Upper lobe of left lung (tissue), 6 donors: ENCODE measurements around the gene GPR55. TPM values are rescaled to one million over a fixed set of nuclear protein-coding genes. Genes with fewer than 3 reads are reported as not detected.
A peak's percentile ranks its signal among the peaks of the same experiment; 100 is the strongest.

Source experiments
- ATAC-seq, 2 donors: fragments of 200-7000 bp; cut with Tn5 transposase; one replicate each; pipeline ENCODE4 v1.9.1; 2022; ENCODE audit warnings: mild to moderate bottlenecking in 2 of 2, moderate library complexity in 2 of 2; ENCODE audit not compliant: low FRiP score in 2 of 2
- DNase-seq, 2 donors: peaks; one replicate each; pipeline ENCODE4 v3.0.0-alpha.2; 2019 to 2020
- H3K27ac ChIP-seq, 4 donors: fragments of 200-600 bp; sonication (generic); one replicate each; pipeline ENCODE4 v1.5.1; 2016 to 2019
- H3K27me3 ChIP-seq, 4 donors: fragments of 200-600 bp; sonication (generic); one replicate each; pipeline ENCODE4 v1.5.1; 2017 to 2019
- H3K36me3 ChIP-seq, 4 donors: fragments of 200-600 bp; sonication (generic); one replicate each; pipeline ENCODE4 v1.5.1; 2016 to 2019
- H3K4me1 ChIP-seq, 4 donors: fragments of 200-600 bp; sonication (generic); one replicate each; pipeline ENCODE4 v1.5.1; 2018 to 2019
- H3K4me3 ChIP-seq, 4 donors: fragments of 200-600 bp; sonication (generic); one replicate each; pipeline ENCODE4 v1.5.1; 2017 to 2019; ENCODE audit warnings: mild to moderate bottlenecking in 2 of 4, moderate library complexity in 1 of 4
- H3K9me3 ChIP-seq, 4 donors: fragments of 200-600 bp; sonication (generic); one replicate each; pipeline ENCODE4 v1.5.1; 2018 to 2019
- EP300 ChIP-seq, 4 donors: sonication (generic); formaldehyde crosslinking; IDR thresholded peaks; one replicate each; pipeline ENCODE4 v1.5.1; 2017; ENCODE audit warnings: antibody characterized with exemption in 4 of 4, control low read depth in 2 of 4
- POLR2A ChIP-seq, 4 donors: fragments of 450-650 bp; IDR thresholded peaks; one replicate each; pipeline ENCODE4 v1.5.1; 2016 to 2017; ENCODE audit warnings: antibody characterized with exemption in 4 of 4, mild to moderate bottlenecking in 2 of 4
- POLR2AphosphoS5 ChIP-seq, 2 donors: sonication (generic); formaldehyde crosslinking; IDR thresholded peaks; one replicate each; pipeline ENCODE4 v1.5.1; 2017; ENCODE audit warnings: antibody characterized with exemption in 2 of 2
- WGBS, 2 donors: methylation state at CpG; one replicate each; pipeline ENCODE4 v1.1.5; 2017 to 2018; 5-methylcytosine and 5-hydroxymethylcytosine counted together
- total RNA-seq, 6 donors: library from RNA; depleted of rRNA in 4 of 6; stranded (reverse); fragments of >200 nt in 4 of 6; gene quantifications; one replicate each; pipeline versions ENCODE4 v1.1.0 to v1.2.1, GENCODE V29; 2016 to 2021
- TF ChIP-seq, protein P1 (sequence below), 6 experiments: fragments of 450-650 bp in 4 of 6; fragments of 200-600 bp in 2 of 6; sonication (generic) in 2 of 6; IDR thresholded peaks; one replicate each; pipeline ENCODE4 v1.5.1; 2016 to 2019; ENCODE audit warnings: antibody characterized with exemption in 6 of 6
- donor health status: DM: no; HTN: no; CAD: no; lungs with moderate emphysema.
- donor health status: DM: no; HTN: yes; CAD: no; lungs with severe emphysema.

Gene GPR55
- total RNA-seq, 6 donors from 2014 or later: 0.15 to 0.84 (median 0.52) TPM; not detected in 2

GRCh38 chr2:230921806-230922595 lies 3.0 kb downstream of the GPR55 start:
- Histone ChIP-seq H3K27me3 (no peaks in the 10 kb centered on the region), H3K9me3 (no peaks in the 10 kb centered on the region), H3K4me3 (no peak overlapping the region), H3K4me1 (peaks cover 0 to 8% (median 0%) of the 10 kb centered on the region in 4 donors), H3K27ac (no peak overlapping the region), H3K36me3 (no peaks in the 10 kb centered on the region)
- 71 to 77% methylated on average over 11 of the region's 11 CpGs for WGBS, 2 donors
- TF ChIP-seq, protein P1, sequence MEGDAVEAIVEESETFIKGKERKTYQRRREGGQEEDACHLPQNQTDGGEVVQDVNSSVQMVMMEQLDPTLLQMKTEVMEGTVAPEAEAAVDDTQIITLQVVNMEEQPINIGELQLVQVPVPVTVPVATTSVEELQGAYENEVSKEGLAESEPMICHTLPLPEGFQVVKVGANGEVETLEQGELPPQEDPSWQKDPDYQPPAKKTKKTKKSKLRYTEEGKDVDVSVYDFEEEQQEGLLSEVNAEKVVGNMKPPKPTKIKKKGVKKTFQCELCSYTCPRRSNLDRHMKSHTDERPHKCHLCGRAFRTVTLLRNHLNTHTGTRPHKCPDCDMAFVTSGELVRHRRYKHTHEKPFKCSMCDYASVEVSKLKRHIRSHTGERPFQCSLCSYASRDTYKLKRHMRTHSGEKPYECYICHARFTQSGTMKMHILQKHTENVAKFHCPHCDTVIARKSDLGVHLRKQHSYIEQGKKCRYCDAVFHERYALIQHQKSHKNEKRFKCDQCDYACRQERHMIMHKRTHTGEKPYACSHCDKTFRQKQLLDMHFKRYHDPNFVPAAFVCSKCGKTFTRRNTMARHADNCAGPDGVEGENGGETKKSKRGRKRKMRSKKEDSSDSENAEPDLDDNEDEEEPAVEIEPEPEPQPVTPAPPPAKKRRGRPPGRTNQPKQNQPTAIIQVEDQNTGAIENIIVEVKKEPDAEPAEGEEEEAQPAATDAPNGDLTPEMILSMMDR (IDR thresholded peaks at IDR 0.05): no peak
- TF ChIP-seq EP300 (IDR thresholded peaks at IDR 0.05): no peak
- no peak for TF ChIP-seq POLR2AphosphoS5 (IDR thresholded peaks at IDR 0.05)
- TF ChIP-seq POLR2A (IDR thresholded peaks at IDR 0.05): no peak
- DNase-seq (no peak), ATAC-seq (peak in 1 of 2 donors; percentile 20)

GRCh38 chr2:230920167-230920566 lies 4.9 kb downstream of the GPR55 start:
- H3K4me1 ChIP-seq: peaks cover 0 to 8% (median 0%) of the 10 kb centered on the region in 4 donors
- H3K4me3 ChIP-seq: no peak overlapping the region
- H3K27ac ChIP-seq: no peak overlapping the region
- TF ChIP-seq POLR2A (IDR thresholded peaks at IDR 0.05) (no peak), POLR2AphosphoS5 (IDR thresholded peaks at IDR 0.05) (no peak), EP300 (IDR thresholded peaks at IDR 0.05) (no peak)
- TF ChIP-seq, protein P1 (IDR thresholded peaks at IDR 0.05): no peak
- no peaks in the 10 kb centered on the region for H3K9me3 ChIP-seq
- H3K36me3 ChIP-seq: no peaks in the 10 kb centered on the region
- no peak for DNase-seq
- H3K27me3 ChIP-seq: no peaks in the 10 kb centered on the region
- WGBS, 2 donors: 63 to 77% methylated on average over 2 of the region's 2 CpGs
- no peak for ATAC-seq

GRCh38 chr2:230919681-230920080 lies 5.4 kb downstream of the GPR55 start:
- peaks cover 0 to 5% (median 0%) of the 10 kb centered on the region in 4 donors for H3K4me1 ChIP-seq
- no peak overlapping the region for H3K4me3 ChIP-seq
- 64 to 75% methylated on average over 2 of the region's 2 CpGs for WGBS, 2 donors
- no peak overlapping the region for H3K27ac ChIP-seq
- TF ChIP-seq POLR2A (IDR thresholded peaks at IDR 0.05): no peak
- TF ChIP-seq EP300 (IDR thresholded peaks at IDR 0.05): no peak
- TF ChIP-seq POLR2AphosphoS5 (IDR thresholded peaks at IDR 0.05): no peak
- TF ChIP-seq, protein P1 (IDR thresholded peaks at IDR 0.05): no peak
- no peaks in the 10 kb centered on the region for H3K36me3 ChIP-seq
- no peak for ATAC-seq
- DNase-seq: no peak
- no peaks in the 10 kb centered on the region for H3K9me3 ChIP-seq
- H3K27me3 ChIP-seq: no peaks in the 10 kb centered on the region

DNA sequence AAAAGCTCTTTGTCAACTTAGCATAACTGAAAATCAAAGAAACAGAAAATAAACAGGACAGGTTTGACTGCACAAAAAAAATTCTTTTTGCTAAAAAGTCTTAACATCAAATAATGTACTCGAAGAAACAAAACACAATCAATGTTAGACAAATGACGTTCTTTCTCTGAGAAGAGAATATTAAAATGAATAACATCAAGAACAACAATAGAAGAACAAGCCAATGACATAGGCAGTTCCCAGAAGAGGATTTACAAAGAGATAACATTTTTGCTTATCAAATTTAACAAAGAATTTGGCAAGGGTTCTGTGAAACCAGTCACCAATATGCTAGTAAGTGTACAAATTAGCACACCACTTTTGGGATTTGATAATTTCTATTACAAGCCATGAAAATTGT lies 5.8 kb downstream of the GPR55 start:
- TF ChIP-seq, protein P1 (IDR thresholded peaks at IDR 0.05): no peak
- Histone ChIP-seq H3K4me1 (peaks cover 0 to under 1% (median 0%) of the 10 kb centered on the region in 4 donors), H3K27ac (no peak overlapping the region), H3K4me3 (no peak overlapping the region), H3K9me3 (no peaks in the 10 kb centered on the region), H3K36me3 (no peaks in the 10 kb centered on the region), H3K27me3 (no peaks in the 10 kb centered on the region)
- DNase-seq: no peak
- WGBS, 2 donors: 80% methylated on average over 2 of the region's 2 CpGs
- ATAC-seq: no peak

GRCh38 chr2:230916218-230916617 lies 8.8 kb downstream of the GPR55 start:
- H3K9me3 ChIP-seq: no peaks in the 10 kb centered on the region
- ATAC-seq (no peak), DNase-seq (no peak)
- H3K27ac ChIP-seq: no peak overlapping the region
- no peaks in the 10 kb centered on the region for H3K27me3 ChIP-seq
- no peak for TF ChIP-seq POLR2A (IDR thresholded peaks at IDR 0.05)
- no peak for TF ChIP-seq POLR2AphosphoS5 (IDR thresholded peaks at IDR 0.05)
- TF ChIP-seq, protein P1 (IDR thresholded peaks at IDR 0.05): no peak
- no peak for TF ChIP-seq EP300 (IDR thresholded peaks at IDR 0.05)
- no peaks in the 10 kb centered on the region for H3K4me1 ChIP-seq
- 81 to 85% methylated on average over 7 of the region's 7 CpGs for WGBS, 2 donors
- no peaks in the 10 kb centered on the region for H3K36me3 ChIP-seq
- H3K4me3 ChIP-seq: no peak overlapping the region
